RWPE2 (cell line): ENCODE measurements around the gene TYW3.
"Not testable (repeated sequence)": the region's sequence is repeated elsewhere in the genome, so short reads cannot be mapped to it uniquely, and the experiment has no call there.

ENCODE experiments used
- ATAC-seq: fragments of 200-7000 bp; cut with Tn5 transposase; 3 replicates; pipeline ENCODE4 v1.9.1; 2021; ENCODE audit warnings: low read depth
- DNase-seq: peaks from one replicate; pipeline ENCODE4 v3.0.0-alpha.2; 2020; ENCODE audit warnings: low spot score
- H3K27ac ChIP-seq: fragments of 450-650 bp; 2 replicates; pipeline ENCODE4 v1.5.1; 2017; ENCODE audit warnings: mild to moderate bottlenecking; ENCODE audit not compliant: poor library complexity, severe bottlenecking
- H3K27me3 ChIP-seq: fragments of 250-450 bp; sonication (Bioruptor Pico); 2 replicates; pipeline ENCODE4 v1.5.1; 2021; ENCODE audit warnings: mild to moderate bottlenecking, moderate library complexity; ENCODE audit not compliant: insufficient read depth, poor library complexity, severe bottlenecking
- H3K36me3 ChIP-seq: fragments of 250-450 bp; sonication (Bioruptor Pico); 2 replicates; pipeline ENCODE4 v1.5.1; 2020; ENCODE audit warnings: low read depth, mild to moderate bottlenecking, moderate library complexity
- H3K4me1 ChIP-seq: fragments of 250-450 bp; sonication (Bioruptor Pico); 2 replicates; pipeline ENCODE4 v1.5.1; 2021; ENCODE audit warnings: mild to moderate bottlenecking, moderate library complexity; ENCODE audit not compliant: insufficient read depth, poor library complexity, severe bottlenecking
- H3K4me3 ChIP-seq: fragments of 250-450 bp; sonication (Bioruptor Pico); 2 replicates; pipeline ENCODE4 v1.5.1; 2021; ENCODE audit warnings: mild to moderate bottlenecking, moderate library complexity; ENCODE audit not compliant: severe bottlenecking
- H3K9me3 ChIP-seq: fragments of 250-450 bp; sonication (Bioruptor Pico); 2 replicates; pipeline ENCODE4 v1.5.1; 2021; ENCODE audit warnings: mild to moderate bottlenecking, moderate library complexity; ENCODE audit not compliant: severe bottlenecking
- TF ChIP-seq, protein P1 (sequence below): fragments of 450-650 bp; IDR thresholded peaks from one replicate; pipeline ENCODE4 v1.5.1; 2017; ENCODE audit warnings: mild to moderate bottlenecking, moderate library complexity; ENCODE audit not compliant: poor library complexity, severe bottlenecking

TYW3 gene

DNA sequence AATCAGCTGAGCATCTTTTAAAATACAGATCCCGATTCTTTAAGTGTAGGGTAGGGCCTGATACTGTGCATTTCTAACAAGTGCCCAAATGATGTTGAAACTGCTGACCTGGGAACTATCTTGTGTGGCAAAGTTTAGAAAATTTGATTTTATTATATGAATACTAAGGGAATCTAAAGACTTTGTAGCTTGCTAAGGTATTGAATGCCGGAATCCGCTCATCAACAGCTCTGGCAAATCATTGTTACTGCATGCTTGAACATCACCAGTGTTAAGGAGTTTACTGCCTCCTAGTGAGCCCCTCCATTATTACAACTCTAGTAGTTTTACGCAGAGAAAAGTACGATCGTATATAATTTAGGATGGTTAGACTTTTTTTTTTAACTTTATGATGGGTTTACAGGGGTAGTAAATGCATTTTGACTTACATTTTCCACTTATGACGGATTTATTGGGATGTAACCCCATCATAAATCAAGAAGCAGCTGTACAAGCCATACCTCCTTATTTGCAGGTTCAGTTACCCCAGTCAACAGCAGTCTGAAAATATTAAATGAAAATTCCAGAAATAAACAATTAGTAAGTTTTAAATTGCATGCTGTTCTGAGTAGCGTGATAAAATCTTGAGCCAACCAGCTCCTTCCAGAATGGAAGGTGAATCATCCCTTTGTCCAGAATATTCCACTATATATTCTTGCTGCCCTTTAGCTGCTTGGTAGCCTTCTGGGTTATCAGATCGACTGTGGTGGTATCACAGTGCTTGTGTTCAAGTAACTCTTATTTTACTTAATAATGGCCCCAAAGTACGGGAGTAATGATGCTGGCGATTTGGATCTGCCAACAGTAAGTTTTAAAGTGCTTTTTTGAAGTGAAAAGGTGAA, 892 bp downstream of the TYW3 start:
- ATAC-seq = peak; percentile 36

DNA sequence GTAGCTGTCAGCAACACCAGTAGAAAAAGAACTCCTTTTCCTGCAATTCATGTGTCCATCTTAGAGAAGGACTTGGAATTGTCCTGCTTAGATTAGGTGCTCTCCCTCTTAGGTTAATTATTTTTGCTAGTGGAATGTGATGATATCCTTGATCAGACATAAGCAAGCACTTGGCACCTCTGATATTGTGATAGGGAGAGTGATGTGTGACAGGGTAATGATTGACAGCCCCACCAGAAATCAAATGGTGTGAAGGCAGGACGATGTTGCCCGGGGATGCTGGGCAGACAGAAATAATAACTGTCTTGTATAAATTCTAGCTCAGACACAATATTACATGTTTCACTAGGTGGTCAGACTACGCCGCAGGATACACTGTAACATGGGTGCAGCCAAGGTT, 4.4 kb downstream of the TYW3 start:
- peaks cover 5% of the 10 kb centered on the region for H3K4me1 ChIP-seq
- H3K27me3 ChIP-seq = no peaks in the 10 kb centered on the region
- peaks cover 44% of the 10 kb centered on the region for H3K36me3 ChIP-seq
- DNase-seq (no peak), ATAC-seq (no peak)
- TF ChIP-seq, protein P1, sequence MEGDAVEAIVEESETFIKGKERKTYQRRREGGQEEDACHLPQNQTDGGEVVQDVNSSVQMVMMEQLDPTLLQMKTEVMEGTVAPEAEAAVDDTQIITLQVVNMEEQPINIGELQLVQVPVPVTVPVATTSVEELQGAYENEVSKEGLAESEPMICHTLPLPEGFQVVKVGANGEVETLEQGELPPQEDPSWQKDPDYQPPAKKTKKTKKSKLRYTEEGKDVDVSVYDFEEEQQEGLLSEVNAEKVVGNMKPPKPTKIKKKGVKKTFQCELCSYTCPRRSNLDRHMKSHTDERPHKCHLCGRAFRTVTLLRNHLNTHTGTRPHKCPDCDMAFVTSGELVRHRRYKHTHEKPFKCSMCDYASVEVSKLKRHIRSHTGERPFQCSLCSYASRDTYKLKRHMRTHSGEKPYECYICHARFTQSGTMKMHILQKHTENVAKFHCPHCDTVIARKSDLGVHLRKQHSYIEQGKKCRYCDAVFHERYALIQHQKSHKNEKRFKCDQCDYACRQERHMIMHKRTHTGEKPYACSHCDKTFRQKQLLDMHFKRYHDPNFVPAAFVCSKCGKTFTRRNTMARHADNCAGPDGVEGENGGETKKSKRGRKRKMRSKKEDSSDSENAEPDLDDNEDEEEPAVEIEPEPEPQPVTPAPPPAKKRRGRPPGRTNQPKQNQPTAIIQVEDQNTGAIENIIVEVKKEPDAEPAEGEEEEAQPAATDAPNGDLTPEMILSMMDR = no peak
- H3K4me3 ChIP-seq = no peak overlapping the region
- H3K9me3 ChIP-seq = no peaks in the 10 kb centered on the region
- no peak overlapping the region for H3K27ac ChIP-seq

More for the DNA sequence above, 892 bp downstream of the TYW3 start:
- Histone ChIP-seq H3K4me1 (peaks cover 14% of the 10 kb centered on the region), H3K9me3 (no peaks in the 10 kb centered on the region), H3K27ac (peak overlapping the region; percentile 69), H3K4me3 (peak overlapping the region; percentile 71), H3K27me3 (no peaks in the 10 kb centered on the region), H3K36me3 (peaks cover 28% of the 10 kb centered on the region)
- DNase-seq = no peak
- TF ChIP-seq, protein P1 = peak; percentile 87

DNA sequence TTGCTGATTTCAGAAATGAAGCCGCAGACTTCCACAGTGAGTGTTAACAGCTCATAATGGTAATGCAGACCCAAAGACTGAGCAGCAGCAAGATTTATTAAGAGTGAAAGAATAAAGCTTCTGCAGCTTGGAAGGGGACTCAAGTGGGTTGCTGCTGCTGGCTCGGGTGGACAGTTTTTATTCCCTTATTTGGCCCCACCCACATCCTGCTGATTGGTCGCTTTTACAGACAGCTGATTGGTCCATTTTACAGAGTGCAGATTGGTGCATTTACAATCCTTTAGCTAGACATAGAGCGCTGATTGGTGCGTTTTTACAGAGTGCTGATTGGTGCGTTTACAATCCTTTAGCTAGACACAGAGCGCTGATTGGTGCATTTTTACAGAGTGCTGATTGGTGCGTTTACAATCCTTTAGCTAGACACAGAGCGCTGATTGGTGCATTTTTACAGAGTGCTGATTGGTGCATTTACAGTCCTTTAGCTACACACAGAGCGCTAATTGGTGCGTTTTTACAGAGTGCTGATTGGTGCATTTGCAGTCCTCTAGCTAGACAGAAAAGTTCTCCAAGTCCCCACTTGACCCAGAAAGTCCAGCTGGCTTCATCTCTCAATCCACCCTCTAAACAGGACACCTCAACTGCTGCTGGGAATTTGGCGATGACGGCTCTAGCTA, 7.5 kb downstream of the TYW3 start:
- peaks cover 53% of the 10 kb centered on the region for H3K36me3 ChIP-seq
- H3K4me1 ChIP-seq, H3K27me3 ChIP-seq, H3K27ac ChIP-seq, ATAC-seq, H3K4me3 ChIP-seq, H3K9me3 ChIP-seq, DNase-seq: not testable (repeated sequence)

DNA sequence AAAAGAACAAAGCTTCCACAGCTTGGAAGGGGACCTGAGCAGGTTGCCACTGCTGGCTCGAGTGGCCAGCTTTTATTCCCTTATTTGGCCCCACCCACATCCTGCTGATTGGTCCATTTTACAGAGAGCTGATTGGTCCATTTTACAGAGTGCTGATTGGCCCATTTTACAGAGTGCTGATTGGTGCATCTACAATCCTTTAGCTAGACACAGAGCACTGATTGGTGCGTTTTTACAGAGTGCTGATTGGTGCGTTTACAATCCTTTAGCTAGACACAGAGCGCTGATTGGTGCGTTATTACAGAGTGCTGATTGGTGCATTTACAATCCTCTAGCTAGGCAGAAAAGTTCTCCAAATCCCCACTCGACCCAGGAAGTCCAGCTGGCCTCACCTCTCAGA, 12.3 kb downstream of the TYW3 start:
- H3K36me3 ChIP-seq = peaks cover 48% of the 10 kb centered on the region
- not testable (repeated sequence) for H3K9me3 ChIP-seq, ATAC-seq, H3K27ac ChIP-seq, DNase-seq, H3K4me3 ChIP-seq, H3K4me1 ChIP-seq, H3K27me3 ChIP-seq

DNA sequence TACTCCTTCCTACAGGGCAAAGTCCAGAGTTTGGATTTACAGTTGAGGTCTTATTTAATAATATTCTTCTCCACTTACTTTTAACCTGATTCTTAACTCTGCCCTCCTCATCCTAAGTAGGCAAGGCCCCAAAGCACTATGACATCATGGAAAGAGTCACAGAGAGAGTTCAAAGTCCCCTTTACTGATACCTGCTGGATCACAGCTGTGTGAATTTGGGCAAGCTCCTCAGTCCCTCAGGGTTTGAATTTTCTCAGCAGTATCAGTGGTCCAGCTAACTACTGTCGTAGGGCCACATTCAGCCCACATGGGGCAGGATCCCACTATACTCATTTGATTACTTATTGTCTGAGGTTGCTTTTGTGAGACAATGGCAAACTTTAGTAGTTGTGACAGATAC, 16.0 kb downstream of the TYW3 start:
- Histone ChIP-seq H3K4me3 (no peak overlapping the region), H3K27me3 (no peaks in the 10 kb centered on the region), H3K27ac (no peak overlapping the region), H3K9me3 (no peaks in the 10 kb centered on the region), H3K4me1 (no peaks in the 10 kb centered on the region), H3K36me3 (peaks cover 73% of the 10 kb centered on the region)
- ATAC-seq = no peak
- no peak for DNase-seq
- TF ChIP-seq, protein P1 = no peak
